Left colon (tissue), 2 donors: ENCODE measurements around the gene METTL8. TPM values are rescaled to one million over a fixed set of nuclear protein-coding genes. Genes with fewer than 3 reads are reported as not detected.
"Not testable (repeated sequence)": the region's sequence is repeated elsewhere in the genome, so short reads cannot be mapped to it uniquely, and the experiment has no call there.

Experiments
- ATAC-seq: fragments of 200-7000 bp; cut with Tn5 transposase; one replicate; pipeline ENCODE4 v1.9.1; 2020; ENCODE audit warnings: mild to moderate bottlenecking, moderate library complexity
- DNase-seq, 2 donors: peaks; one replicate each; pipeline ENCODE4 v3.0.0-alpha.2; 2020
- intact Hi-C, 2 donors: fragments of 100-400 bp; cut with DNase I in 1 of 2; cut with micrococcal nuclease in 1 of 2; formaldehyde crosslinking; loops; one replicate each; pipeline versions ENCODE4 v1.11.2 to v1.14.0; 2022; cut with DNase I, micrococcal nuclease
- total RNA-seq, 2 donors: library from RNA; stranded (reverse); fragmentation: NEBNext Ultra II Directional; extraction: Animal tissue kit (Norgen Biotek cat#: 25700); gene quantifications; one replicate each; pipeline ENCODE4 v1.2.1, GENCODE V29; 2021
- donor health status: DM: no; HTN: no; CAD: no.
- donor health status: DM: yes; HTN: yes; CAD: no.

The METTL8 gene
- total RNA-seq, 2 donors from 2014 or later, result 17.0 to 18.0 TPM

DNA sequence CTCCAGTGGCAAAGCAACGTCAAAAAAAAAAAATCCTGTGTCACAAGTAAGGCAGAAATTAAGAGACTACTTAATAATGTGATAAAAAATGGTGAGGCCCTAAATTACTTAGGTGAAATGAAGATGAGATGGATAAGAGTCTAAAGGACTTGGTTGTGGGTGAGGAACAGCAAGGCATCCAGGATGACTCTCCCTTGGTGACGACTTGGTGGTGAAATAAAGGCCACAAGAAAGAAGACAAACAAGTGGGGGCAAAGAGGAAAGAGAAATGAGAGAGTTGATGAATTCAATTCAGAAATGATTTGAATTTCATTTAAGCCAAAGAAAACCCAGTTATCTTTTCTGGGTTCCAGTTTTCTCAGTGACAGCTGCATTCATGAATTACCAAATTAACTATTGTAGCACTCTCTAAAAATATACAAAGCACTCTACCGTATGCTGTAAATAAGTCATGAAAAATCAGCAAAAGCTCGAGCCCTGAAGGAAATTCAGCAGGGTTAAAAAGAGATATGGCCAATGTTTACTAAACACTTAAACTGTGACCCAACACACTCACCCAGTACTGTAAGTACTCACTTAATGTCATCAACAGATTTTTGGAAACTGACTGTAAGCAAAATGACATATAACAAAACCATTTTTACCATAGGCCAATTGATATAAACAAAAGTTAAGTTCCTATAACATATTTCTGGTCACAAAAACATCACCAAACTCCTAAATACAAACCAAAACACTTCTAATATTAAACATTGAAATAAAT lies 1.4 kb downstream of the METTL8 start:
- intact Hi-C loops, result no loop called here
- DNase-seq (no peak), ATAC-seq (no peak)

DNA sequence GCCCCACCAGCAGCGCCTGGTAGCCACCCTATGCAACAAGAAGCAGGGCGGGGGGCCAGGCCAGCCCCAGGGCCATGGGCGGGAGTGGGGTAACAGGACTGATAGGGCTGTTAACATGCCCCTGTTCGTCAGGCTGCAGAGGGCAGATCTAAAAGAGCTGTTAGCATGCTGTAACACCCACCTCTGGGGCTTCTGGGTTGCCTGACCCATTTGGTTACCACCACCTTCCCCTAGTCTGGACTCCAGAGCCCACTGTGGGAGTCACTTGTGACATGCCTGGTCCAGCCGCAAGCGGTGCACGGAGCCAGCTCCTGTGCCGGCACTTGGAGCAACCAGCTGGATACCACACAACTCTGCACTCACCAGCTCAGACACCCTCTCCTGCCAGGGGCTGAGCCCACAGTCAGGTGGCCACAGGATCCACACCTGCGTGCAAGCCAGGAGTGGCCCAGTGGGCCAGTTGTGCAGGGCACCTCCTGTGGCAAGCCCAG lies 2.1 kb downstream of the METTL8 start:
- intact Hi-C loops, result no loop called here
- ATAC-seq, result no peak
- DNase-seq, result peak in 1 of 2 donors; percentile 15

DNA sequence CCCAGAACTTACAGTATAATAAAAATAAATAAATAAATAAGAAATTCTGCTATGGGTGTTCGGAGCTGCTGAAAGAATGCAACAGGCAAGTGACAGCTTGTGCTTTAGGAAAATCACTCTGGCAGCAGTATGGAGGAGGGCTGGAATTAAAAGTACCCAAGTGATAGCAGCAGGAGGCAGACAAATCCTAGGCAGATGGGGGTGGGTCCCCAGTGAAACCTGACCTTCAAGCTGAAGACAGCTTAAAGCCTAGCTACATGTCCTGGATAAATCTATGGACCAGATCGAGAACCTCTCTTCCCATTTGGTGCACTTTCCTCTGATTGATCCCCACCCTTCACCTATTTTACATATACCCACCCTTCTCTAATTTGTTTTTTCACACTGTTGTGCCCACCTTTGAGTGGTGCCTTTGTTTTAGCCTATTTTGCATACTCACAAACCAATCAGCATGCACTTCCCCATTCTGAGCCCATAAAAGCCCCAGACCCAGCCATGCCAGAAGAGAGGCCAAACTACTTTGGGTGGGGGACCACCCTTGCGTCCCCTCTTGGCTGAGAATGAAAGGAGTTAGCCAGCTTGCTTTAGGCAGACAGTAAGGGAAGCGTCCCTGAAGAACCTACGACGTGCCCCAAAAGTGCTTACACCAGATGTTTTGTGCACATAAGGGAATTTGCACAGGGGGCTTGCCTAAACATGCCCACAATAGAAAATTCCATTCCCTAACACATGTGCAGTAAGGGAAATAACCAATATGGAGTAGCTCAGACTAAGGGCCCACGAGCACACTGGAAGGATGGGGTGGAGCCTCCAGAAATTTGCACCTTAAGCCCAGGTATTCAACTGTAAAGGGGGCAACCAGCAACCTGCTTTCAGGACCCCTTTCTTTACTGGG lies 3.0 kb downstream of the METTL8 start:
- DNase-seq (no peak), ATAC-seq (no peak)
- intact Hi-C loops, result no loop called here

DNA sequence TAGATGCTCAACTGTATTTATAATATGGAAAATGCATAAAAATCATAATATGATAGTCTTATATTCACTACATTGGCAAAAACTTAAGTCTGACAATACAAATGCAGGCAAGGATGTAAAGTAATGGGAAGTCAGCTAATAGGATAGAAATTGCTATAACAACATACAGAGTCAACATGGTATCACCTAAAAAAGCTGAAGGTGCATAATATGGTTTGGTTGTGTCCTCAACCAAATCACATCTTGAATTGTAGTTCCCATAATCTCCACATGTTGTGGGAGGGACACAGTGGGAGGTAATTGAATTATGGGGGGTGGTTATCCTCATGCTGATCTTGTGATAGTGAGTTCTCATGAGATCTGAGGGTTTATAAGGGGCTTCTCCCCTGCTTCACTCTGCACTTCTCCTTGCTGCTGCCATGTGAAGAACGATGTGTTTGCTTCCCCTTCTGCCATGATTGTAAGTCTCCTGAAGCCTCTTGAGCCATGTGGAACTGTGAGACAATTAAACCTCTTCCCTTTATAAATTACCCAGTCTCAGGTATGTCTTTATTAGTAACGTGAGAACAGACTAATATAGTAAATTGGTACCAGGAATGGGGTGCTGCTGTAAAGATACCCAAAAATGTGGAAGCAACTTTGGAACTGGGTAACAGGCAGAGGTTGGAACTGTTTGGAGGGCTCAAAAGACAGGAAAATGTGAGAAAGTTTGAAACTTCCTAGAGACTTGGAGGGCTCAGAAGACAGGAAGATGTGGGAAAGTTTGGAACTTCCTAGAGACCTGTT lies 10.9 kb downstream of the METTL8 start:
- intact Hi-C loops, result loop anchor here in 1 of 2 donors (10.0 kb wide), 1 partner anchor 248 kb away; no protein-coding TSS in a partner anchor
- not testable (repeated sequence) for DNase-seq, ATAC-seq

DNA sequence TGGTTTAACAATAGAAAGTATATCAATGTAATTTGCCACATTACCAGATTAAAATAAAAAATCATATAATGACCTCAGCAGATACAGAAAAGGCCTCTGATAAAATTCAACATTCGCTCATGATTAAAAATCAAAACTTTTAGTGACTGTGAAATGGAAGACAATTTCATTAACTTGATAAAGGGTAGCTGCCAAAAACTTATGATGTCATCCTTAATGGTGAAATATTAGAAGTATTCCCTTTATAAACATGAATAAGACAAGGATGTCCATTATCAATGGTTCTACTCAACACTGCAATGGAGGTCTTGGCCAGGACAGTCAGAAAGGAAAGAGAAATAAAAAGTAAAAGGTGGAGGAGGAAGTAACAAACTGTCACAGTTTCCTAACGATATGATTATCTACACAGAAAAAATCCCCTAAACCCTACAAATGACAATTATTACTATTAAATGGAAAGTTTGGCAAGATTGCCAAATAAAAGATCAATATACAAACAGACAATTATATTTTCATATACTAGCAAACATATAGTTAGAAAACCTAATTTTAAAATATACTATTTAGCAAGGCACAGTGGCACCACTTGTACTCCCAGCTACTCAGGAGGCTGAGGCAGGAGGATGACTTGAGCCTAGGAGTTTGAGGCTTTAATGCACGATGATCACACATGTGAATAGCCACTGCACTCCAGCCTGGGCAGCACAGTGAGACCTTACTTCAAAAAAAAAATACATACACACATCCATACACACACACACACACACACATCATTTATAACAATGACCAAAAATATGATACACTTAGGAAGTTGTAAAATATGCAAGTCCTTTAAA lies 12.8 kb downstream of the METTL8 start:
- intact Hi-C loops, result loop anchor here in 1 of 2 donors (10.0 kb wide), 1 partner anchor 246 kb away; no protein-coding TSS in a partner anchor
- no peak for DNase-seq
- ATAC-seq, result no peak

DNA sequence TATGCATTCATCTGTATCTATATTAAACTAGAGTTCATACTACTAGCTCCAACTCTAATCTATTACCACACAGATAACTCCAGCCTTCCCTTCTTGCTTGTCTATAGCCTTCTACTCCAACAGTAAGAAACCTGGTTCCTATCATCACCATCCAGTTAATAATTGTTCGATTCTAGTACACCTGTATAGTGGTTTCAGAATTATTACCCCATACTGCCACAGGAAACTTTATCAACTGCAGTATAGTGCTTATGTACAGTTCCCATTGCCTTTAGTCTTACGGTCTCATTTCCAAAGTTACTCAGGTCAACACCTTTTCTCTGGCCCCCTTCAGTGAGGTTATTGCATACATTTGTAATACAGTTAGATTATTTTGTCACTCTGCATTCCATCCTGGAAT lies 14.5 kb downstream of the METTL8 start:
- DNase-seq (no peak), ATAC-seq (no peak)
- intact Hi-C loops, result loop anchor here in 1 of 2 donors (5.0 kb wide), 1 partner anchor 447 kb away; no protein-coding TSS in a partner anchor

DNA sequence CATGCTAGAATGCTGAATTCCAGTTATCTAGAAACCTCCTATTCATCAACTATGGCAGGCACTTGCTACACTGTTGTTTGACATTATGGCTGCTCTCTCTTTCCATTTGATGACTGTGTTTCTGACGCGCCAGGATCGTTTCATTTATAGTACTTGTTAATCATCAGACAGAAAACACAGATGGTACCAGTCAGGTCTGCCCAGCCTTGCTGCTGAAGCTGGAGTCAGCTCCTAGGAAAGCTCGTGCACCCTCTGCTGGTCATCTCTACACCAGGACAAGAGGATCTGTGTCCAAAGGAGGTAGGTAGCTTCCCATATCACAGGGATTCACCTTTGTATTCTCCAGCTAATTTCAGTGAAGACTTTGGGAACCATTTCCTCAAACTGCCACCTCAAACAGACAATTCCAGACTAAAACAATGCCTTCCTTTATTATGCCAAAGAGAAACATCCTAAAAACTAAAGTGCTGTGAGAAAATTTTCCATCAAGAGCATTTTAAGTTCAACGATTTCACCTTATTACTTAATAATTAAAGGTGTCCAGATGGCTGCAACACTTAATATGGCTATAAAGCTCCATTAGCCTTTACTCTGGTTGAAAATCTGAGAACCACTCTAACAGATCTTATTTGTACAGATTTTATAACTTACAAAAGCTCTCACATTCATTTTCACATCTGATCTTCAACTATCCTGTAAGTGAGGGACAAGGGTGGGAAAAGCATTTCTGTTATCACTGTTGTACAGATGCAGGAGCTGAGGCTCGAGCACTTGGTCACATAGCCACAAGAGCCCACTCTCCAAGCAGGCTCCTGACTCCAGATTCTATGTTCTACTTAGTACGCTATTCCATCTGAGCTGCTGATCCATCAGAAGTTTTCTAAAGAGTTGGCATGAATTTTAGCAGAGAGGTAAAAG lies 17.5 kb downstream of the METTL8 start:
- intact Hi-C loops, result loop anchor here in 1 of 2 donors (5.0 kb wide), 1 partner anchor 444 kb away; no protein-coding TSS in a partner anchor
- peak; percentile 100 for ATAC-seq

DNA sequence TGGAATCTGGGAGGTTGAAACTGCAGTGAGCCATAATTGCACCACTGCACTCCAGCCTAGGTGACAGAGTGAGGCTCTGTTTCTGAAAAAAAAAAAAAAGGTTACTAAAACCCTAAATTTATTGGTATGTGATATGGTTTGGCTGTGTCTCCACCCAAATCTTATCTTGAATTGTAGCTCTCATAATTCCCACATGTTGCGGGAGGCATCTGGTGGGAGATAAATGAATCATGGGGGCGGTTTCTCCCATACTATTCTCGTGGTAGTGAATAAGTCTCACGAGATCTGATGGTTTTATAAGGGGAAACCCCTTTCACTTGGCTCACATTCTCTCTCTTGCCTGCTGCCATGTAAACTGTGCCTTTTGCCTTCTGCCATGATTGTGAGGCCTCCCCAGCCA lies 19.1 kb downstream of the METTL8 start:
- DNase-seq, ATAC-seq: not testable (repeated sequence)
- intact Hi-C loops, result loop anchor here in 1 of 2 donors (5.0 kb wide), 1 partner anchor 442 kb away; no protein-coding TSS in a partner anchor

More for the DNA sequence above, 17.5 kb downstream of the METTL8 start:
- DNase-seq, result peak; percentile 93 to 96

DNA sequence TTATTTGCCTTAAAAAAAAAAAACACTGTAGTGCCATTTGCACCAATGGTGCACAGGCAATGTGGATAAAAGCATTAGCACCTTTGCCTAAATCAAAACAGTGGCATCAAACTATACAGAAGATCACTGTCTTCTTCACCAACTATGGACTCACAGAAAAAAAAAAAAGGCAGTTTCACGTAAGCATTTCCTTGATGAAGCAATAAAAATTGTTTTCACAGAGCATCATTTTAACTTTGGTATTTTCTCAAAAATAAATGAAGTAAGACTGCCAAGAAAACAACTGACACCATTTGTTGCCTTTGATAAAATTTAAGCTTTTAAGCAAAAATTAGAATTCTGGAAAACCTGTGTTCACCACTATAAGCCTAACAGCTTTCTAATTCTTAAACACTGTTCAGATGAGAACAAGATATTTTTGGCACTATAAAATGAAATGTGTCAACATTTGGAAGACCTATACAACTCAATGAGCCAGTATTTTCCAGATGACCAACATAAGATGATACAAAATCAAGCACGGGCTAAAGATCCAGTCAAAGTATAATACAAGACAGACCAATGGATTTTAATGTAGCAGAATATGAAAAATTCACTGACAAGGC lies 21.1 kb downstream of the METTL8 start:
- DNase-seq (no peak), ATAC-seq (no peak)
- intact Hi-C loops, result no loop called here

DNA sequence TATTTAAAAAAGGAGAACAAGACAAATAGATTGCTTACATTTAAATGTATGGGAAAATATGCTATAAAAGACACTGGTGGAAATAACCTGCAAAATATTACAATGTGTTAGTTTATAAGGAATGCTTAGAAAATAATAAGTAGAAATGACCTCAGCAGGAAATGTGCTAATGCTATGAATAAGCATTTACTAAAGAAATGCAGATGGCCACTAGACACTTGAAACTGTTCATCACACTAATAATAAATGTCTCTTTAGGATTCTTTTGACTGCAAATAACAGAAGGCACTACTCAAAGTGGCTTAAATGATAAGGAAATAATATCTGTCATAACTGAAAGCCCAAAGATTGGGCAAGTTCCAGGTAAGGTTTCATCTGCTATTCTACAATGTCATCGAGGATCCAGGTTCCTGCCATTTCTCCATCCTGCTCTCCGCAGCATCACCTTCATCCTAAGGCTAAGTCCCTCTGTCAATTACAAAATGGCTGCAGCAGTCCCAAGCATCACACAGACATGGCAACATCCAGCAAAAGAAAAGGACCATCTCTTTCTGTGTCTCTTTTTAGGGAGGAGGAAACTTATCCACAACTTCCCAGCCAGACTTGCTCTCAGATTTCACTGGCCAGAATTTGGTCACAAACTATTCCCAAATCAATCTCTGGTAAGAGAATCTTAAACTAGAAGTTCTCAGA lies 21.9 kb downstream of the METTL8 start:
- DNase-seq (no peak), ATAC-seq (no peak)
- intact Hi-C loops, result no loop called here

DNA sequence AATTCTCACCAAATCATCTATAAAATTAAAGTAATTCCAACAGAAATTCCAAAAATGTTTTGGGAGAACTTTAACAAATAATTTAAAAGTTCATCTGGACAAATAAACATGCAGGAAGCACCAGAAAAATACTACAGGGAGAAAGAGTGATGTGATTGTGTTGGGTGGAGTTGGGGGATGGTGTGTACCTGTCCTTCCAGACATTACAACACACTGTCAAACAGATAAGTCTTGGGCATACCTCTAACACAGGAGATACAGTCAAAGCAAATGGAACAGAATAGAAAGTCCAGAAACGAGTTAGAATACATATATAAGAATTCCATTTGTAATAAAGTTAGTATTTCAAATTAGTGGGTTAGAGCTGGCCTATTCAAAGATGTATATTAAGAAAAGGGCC lies 22.6 kb downstream of the METTL8 start:
- intact Hi-C loops, result no loop called here
- DNase-seq, result no peak
- no peak for ATAC-seq

DNA sequence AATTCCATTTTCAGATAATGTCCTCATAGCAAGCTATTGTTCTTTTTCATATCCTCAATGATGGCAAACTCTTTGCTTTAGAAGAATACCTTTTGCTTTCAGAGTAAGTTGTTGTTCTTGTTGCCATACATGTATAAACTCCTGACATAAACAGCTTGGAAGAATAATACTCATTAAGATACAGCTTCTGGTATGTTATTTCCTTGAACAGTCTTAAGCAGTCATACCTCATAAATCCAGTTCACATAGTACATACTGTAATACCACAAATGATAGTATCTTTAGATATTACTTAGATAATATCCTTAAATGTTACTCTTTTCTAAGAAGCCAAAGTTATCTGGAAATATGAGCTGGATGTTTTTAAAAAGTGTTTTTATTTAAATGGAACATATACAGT lies 23.2 kb downstream of the METTL8 start:
- DNase-seq, result no peak
- no peak for ATAC-seq
- intact Hi-C loops, result no loop called here

DNA sequence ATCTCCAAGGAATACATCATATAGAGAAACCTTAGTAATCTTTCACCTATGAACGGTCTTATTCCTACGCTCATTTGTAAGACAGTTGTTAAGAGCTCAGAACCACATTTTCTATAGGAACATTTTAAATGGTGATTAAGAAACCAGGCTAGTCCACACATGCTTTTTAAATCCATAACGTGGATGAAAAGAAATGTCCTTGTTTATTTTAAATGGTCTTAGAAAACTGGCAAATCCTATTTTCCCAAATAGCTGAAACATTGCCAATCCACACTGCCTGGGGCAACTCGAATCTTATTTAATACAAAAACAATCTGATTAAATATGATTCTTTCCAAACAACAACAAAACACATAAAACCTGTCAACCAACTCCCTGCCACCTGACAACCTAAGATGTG lies 23.7 kb downstream of the METTL8 start:
- intact Hi-C loops, result no loop called here
- DNase-seq (no peak), ATAC-seq (no peak)

DNA sequence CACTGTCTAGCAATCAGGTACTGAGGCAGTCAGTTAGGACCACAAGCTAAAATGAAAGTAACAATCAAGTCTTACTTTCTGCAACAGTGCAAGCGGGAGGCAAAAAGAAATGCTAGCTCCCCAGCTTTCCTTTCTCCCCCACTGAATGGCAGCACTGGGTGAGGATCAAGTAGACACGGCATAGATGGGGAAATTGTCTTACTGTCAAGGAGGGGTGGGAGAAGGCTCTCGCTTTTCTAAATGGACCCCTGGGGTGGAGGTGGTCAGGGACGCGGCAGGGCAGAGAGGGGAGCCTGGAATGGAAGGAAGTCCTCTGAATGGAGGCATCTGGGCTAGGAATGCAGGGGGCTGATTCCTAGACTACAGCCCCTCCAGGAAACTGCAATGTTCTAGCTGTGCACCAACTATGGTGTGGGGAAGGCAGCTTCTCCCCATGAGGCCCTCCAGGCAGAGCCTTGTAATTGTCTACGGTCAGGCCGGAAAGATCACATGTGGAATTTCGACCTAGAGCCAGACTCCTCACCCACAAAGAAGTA lies 24.3 kb downstream of the METTL8 start:
- no peak for ATAC-seq
- no peak for DNase-seq
- intact Hi-C loops, result no loop called here

DNA sequence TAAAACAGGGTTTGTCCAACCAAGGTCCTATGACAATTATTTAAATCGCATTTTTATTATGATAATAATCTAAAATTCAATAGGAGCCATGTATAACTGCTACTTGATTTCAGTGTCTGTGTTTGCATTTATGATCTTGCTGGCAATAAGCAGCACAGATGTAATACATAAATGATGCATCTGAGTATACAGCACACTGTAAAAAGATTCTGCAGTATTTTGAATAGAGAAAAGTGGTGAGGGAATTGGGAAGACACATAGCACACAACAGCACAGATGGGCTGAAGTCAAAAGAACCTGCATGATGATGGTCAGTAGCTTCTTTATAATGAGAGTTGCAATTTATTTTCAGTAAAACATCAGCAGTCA lies 26.1 kb downstream of the METTL8 start:
- intact Hi-C loops, result no loop called here
- ATAC-seq (no peak), DNase-seq (no peak)
